Effector memory CD4-positive, alpha-beta T cell (primary cell): ENCODE data around the gene KLC1.
"Not testable (repeated sequence)": the region's sequence is repeated elsewhere in the genome, so short reads cannot be mapped to it uniquely, and the experiment has no call there.

Experiments
- DNase-seq, 3 donors: peaks; one replicate each; pipeline ENCODE4 v3.0.0-alpha.2; 2020
- H3K27ac ChIP-seq: 2 replicates; pipeline ENCODE4 v1.7.0; 2013; ENCODE audit warnings: mild to moderate bottlenecking, low read length, moderate library complexity; ENCODE audit not compliant: insufficient read depth, poor library complexity, severe bottlenecking
- H3K27me3 ChIP-seq: replicated peaks from 2 replicates; pipeline ENCODE4 v1.7.0; 2013; ENCODE audit warnings: mild to moderate bottlenecking, low read length; ENCODE audit not compliant: insufficient read depth, control insufficient read depth, poor library complexity, severe bottlenecking
- H3K36me3 ChIP-seq: 2 replicates; pipeline ENCODE4 v1.7.0; 2013; ENCODE audit warnings: mild to moderate bottlenecking, low read length, moderate library complexity; ENCODE audit not compliant: control insufficient read depth, insufficient read depth
- H3K4me1 ChIP-seq: 2 replicates; pipeline ENCODE4 v1.7.0; 2013; ENCODE audit warnings: low read length, mild to moderate bottlenecking; ENCODE audit not compliant: control insufficient read depth, insufficient read depth, poor library complexity, severe bottlenecking
- H3K4me3 ChIP-seq: 2 replicates; pipeline ENCODE4 v1.7.0; 2013; ENCODE audit warnings: low read length, low read depth, mild to moderate bottlenecking; ENCODE audit not compliant: insufficient read depth, poor library complexity, severe bottlenecking
- H3K9me3 ChIP-seq: 2 replicates; pipeline ENCODE4 v1.7.0; 2013; ENCODE audit warnings: mild to moderate bottlenecking, low read length, moderate library complexity; ENCODE audit not compliant: control insufficient read depth

KLC1 gene

DNA sequence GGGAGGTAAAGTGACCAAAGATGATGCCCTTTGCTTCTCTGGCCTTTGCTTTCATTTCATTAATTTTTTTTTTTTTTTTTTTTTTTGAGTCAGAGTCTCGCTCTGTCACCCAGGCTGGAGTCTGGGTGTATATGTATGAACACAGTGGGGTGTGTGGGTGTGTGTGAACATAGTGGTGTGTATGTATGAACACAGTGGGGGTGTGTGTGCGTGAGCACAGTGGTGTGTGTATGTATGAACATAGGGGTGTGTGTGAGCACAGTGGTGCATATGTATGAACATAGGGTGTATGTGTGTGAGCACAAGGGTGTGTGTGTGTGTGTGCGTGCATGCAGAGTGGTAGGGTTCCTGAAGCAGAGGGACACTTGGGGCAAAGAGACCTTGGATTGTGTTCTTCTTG, 9.6 kb downstream of the KLC1 start:
- H3K9me3 ChIP-seq: no peaks in the 10 kb centered on the region
- H3K4me1 ChIP-seq: peaks cover 11% of the 10 kb centered on the region
- H3K36me3 ChIP-seq: peaks cover 3% of the 10 kb centered on the region
- H3K27me3 ChIP-seq: no peaks in the 10 kb centered on the region
- DNase-seq: no peak
- H3K27ac ChIP-seq: no peak overlapping the region
- H3K4me3 ChIP-seq: no peak overlapping the region

- Histone ChIP-seq H3K27me3 (no peaks in the 10 kb centered on the region), H3K36me3 (no peaks in the 10 kb centered on the region), H3K9me3 (no peaks in the 10 kb centered on the region), H3K4me3 (no peak overlapping the region), H3K4me1 (peaks cover 5% of the 10 kb centered on the region), H3K27ac (no peak overlapping the region)
- DNase-seq: no peak
Measured at GRCh38 chr14:103641161-103641560, 12.2 kb downstream of the KLC1 start.

DNA sequence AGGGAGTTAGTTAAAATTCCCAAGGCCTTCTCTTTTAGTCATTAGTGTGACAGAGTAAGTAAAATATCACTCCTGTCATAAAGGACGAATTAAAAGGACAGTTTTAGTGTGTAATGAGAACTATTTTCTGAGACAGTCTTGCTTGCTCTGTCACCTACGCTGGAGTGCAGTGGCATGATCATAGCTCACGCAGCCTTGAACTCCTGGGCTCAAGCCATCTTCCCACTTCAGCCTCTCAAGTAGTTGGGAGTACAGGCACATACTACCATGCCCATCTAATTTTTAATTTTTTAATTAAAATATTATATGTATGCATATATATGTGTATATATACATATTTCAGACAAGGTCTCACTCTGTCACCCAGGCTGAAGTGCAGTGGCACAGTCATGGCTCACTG, 17.2 kb downstream of the KLC1 start:
- H3K9me3 ChIP-seq: no peaks in the 10 kb centered on the region
- H3K36me3 ChIP-seq: no peaks in the 10 kb centered on the region
- H3K27ac ChIP-seq: no peak overlapping the region
- no peaks in the 10 kb centered on the region for H3K27me3 ChIP-seq
- H3K4me3 ChIP-seq: no peak overlapping the region
- H3K4me1 ChIP-seq: no peaks in the 10 kb centered on the region
- no peak for DNase-seq

GRCh38 chr14:103649001-103649400, 20.0 kb downstream of the KLC1 start:
- no peaks in the 10 kb centered on the region for H3K9me3 ChIP-seq
- no peaks in the 10 kb centered on the region for H3K27me3 ChIP-seq
- no peaks in the 10 kb centered on the region for H3K4me1 ChIP-seq
- no peak overlapping the region for H3K4me3 ChIP-seq
- peaks cover 3% of the 10 kb centered on the region for H3K36me3 ChIP-seq
- no peak for DNase-seq
- no peak overlapping the region for H3K27ac ChIP-seq

- Histone ChIP-seq H3K4me1 (no peaks in the 10 kb centered on the region), H3K36me3 (peaks cover 13% of the 10 kb centered on the region), H3K9me3 (no peaks in the 10 kb centered on the region), H3K27me3 (no peaks in the 10 kb centered on the region), H3K27ac (no peak overlapping the region), H3K4me3 (no peak overlapping the region)
- DNase-seq: no peak
Measured at GRCh38 chr14:103650213-103650612, 21.2 kb downstream of the KLC1 start.

- no peaks in the 10 kb centered on the region for H3K9me3 ChIP-seq
- DNase-seq: no peak
- H3K36me3 ChIP-seq: peaks cover 26% of the 10 kb centered on the region
- H3K27ac ChIP-seq: no peak overlapping the region
- H3K27me3 ChIP-seq: no peaks in the 10 kb centered on the region
- H3K4me1 ChIP-seq: no peaks in the 10 kb centered on the region
- no peak overlapping the region for H3K4me3 ChIP-seq
Measured at GRCh38 chr14:103651585-103651984, 22.6 kb downstream of the KLC1 start.

DNA sequence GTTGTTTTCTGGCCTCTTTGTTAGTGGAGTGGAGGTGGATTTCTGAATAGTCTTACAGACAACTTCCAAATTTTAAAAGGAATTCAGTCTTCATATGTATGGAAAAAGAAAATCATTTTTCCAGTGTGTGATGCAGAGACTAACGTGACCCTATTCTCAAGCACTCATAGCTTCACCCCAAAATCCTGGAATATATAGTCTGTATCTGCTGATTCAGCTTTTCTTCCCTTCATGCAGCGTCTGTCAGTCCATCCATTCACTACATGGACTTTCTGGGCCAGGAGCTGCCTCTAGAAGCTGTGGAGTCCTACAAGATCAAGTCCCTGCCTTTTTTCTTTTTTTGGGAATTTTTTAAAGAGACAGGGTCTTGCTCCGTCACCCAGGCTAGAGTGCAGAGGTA, 23.8 kb downstream of the KLC1 start:
- Histone ChIP-seq H3K4me1 (no peaks in the 10 kb centered on the region), H3K27me3 (no peaks in the 10 kb centered on the region), H3K9me3 (no peaks in the 10 kb centered on the region), H3K27ac (no peak overlapping the region), H3K4me3 (no peak overlapping the region), H3K36me3 (peaks cover 35% of the 10 kb centered on the region)
- DNase-seq: no peak

GRCh38 chr14:103653336-103653735, 24.3 kb downstream of the KLC1 start:
- not testable (repeated sequence) for H3K4me1 ChIP-seq, H3K4me3 ChIP-seq, DNase-seq, H3K27me3 ChIP-seq, H3K9me3 ChIP-seq, H3K27ac ChIP-seq
- peaks cover 39% of the 10 kb centered on the region for H3K36me3 ChIP-seq

GRCh38 chr14:103653805-103654204, 24.8 kb downstream of the KLC1 start:
- Histone ChIP-seq H3K27ac (no peak overlapping the region), H3K27me3 (no peaks in the 10 kb centered on the region), H3K4me3 (no peak overlapping the region), H3K36me3 (peaks cover 39% of the 10 kb centered on the region), H3K9me3 (no peaks in the 10 kb centered on the region), H3K4me1 (no peaks in the 10 kb centered on the region)
- no peak for DNase-seq

- Histone ChIP-seq H3K27me3 (no peaks in the 10 kb centered on the region), H3K36me3 (peaks cover 44% of the 10 kb centered on the region), H3K9me3 (no peaks in the 10 kb centered on the region), H3K4me1 (no peaks in the 10 kb centered on the region), H3K4me3 (no peak overlapping the region), H3K27ac (no peak overlapping the region)
- no peak for DNase-seq
Measured at GRCh38 chr14:103654619-103655018, 25.6 kb downstream of the KLC1 start.
